ENCODE measurements around the gene TMBIM1.
"Not testable (repeated sequence)": the region's sequence is repeated elsewhere in the genome, so short reads cannot be mapped to it uniquely, and the experiment has no call there.

TMBIM1 gene

GRCh38 chr2:218290316-218291261 lies 1.7 kb downstream of the TMBIM1 start:
- DNase-seq, result no peak

- DNase-seq, result no peak
These were observed 2.5 kb downstream of the TMBIM1 start for GRCh38 chr2:218289639-218290315.

- peak; percentile 94 for DNase-seq
These were observed 5.5 kb downstream of the TMBIM1 start for GRCh38 chr2:218286570-218287459.

GRCh38 chr2:218285604-218286003 lies 6.7 kb downstream of the TMBIM1 start:
- no peak for DNase-seq

- DNase-seq, result peak; percentile 57
These were observed 8.0 kb downstream of the TMBIM1 start for GRCh38 chr2:218284106-218284811.

GRCh38 chr2:218282173-218282991 lies 9.9 kb downstream of the TMBIM1 start:
- no peak for DNase-seq

GRCh38 chr2:218281449-218281848 lies 10.9 kb downstream of the TMBIM1 start:
- DNase-seq, result no peak

GRCh38 chr2:218280260-218280870 lies 11.9 kb downstream of the TMBIM1 start:
- no peak for DNase-seq

- no peak for DNase-seq
These were observed 13.6 kb downstream of the TMBIM1 start for GRCh38 chr2:218278531-218279360.

- no peak for DNase-seq
These were observed 14.4 kb downstream of the TMBIM1 start for GRCh38 chr2:218277921-218278320.

GRCh38 chr2:218276986-218277755 lies 15.1 kb downstream of the TMBIM1 start:
- DNase-seq, result no peak

- no peak for DNase-seq
These were observed 16.8 kb downstream of the TMBIM1 start for GRCh38 chr2:218275371-218276072.

GRCh38 chr2:218274586-218274985 lies 17.7 kb downstream of the TMBIM1 start:
- DNase-seq, result no peak

- no peak for DNase-seq
These were observed 18.4 kb downstream of the TMBIM1 start for GRCh38 chr2:218273908-218274249.

- not testable (repeated sequence) for DNase-seq
These were observed 18.9 kb downstream of the TMBIM1 start for GRCh38 chr2:218273214-218273907.

- peak; percentile 71 for DNase-seq
These were observed 19.6 kb downstream of the TMBIM1 start for GRCh38 chr2:218272531-218273212.

- DNase-seq, result no peak
These were observed 20.3 kb downstream of the TMBIM1 start for GRCh38 chr2:218271865-218272530.
